HT1080 (cell line): Measurements from ENCODE around the gene ADAM10. TPM values are rescaled to one million over a fixed set of nuclear protein-coding genes. Genes with fewer than 3 reads are reported as not detected.
"Not testable (repeated sequence)": the region's sequence is repeated elsewhere in the genome, so short reads cannot be mapped to it uniquely, and the experiment has no call there.

Experiments
- DNase-seq: peaks from one replicate; pipeline ENCODE4 v3.0.0-alpha.2; 2015; ENCODE audit warnings: low read depth
- polyA plus RNA-seq, 2 experiments: library from polyadenylated mRNA; depleted of rRNA; stranded (reverse); fragments of >200 nt; gene quantifications; 2 replicates each; pipeline ENCODE4 v1.2.3, GENCODE V29; 2015
- total RNA-seq: library from RNA; depleted of rRNA; stranded (reverse); fragments of >200 nt; shearing (Covaris generic); gene quantifications from 2 replicates; pipeline ENCODE4 v1.2.3, GENCODE V29; 2014; rRNA removed

ADAM10 gene
- 106 and 135 TPM in 2 replicates for total RNA-seq
- 89.4 and 108 TPM in 2 replicates for polyA plus RNA-seq (2015; cell fraction: cytosol; rRNA removed)
- polyA plus RNA-seq (2015; cell fraction: nucleus; rRNA removed): 273 and 285 TPM in 2 replicates

GRCh38 chr15:58749532-58750337, at the start of gene ADAM10:
ADAM10 (minus strand) TSS chr15:58749707; CDS start chr15:58749534, 173 bp downstream.
- DNase-seq: peak; percentile 99

GRCh38 chr15:58797505-58797904, 48.0 kb upstream of the ADAM10 start:
- no peak for DNase-seq

GRCh38 chr15:58795825-58796224, 46.3 kb upstream of the ADAM10 start:
- DNase-seq: no peak

GRCh38 chr15:58793862-58794261, 44.4 kb upstream of the ADAM10 start:
- DNase-seq: no peak

- DNase-seq: no peak
Observed at GRCh38 chr15:58788056-58788710, 38.7 kb upstream of the ADAM10 start.

- no peak for DNase-seq
Observed at GRCh38 chr15:58785355-58785754, 35.8 kb upstream of the ADAM10 start.

- no peak for DNase-seq
Observed at GRCh38 chr15:58779554-58779953, 30.0 kb upstream of the ADAM10 start.

GRCh38 chr15:58777107-58777506, 27.6 kb upstream of the ADAM10 start:
- no peak for DNase-seq

- no peak for DNase-seq
Observed at GRCh38 chr15:58775402-58775801, 25.9 kb upstream of the ADAM10 start.

- DNase-seq: no peak
Observed at GRCh38 chr15:58773024-58773423, 23.5 kb upstream of the ADAM10 start.

- DNase-seq: peak; percentile 16
Observed at GRCh38 chr15:58771621-58772250, 22.2 kb upstream of the ADAM10 start.

GRCh38 chr15:58770857-58771620, 21.5 kb upstream of the ADAM10 start, which contains the start of gene MINDY2:
MINDY2 (plus strand) TSS chr15:58771302; CDS start chr15:58771396, 94 bp downstream.
- peak; percentile 99 for DNase-seq

- DNase-seq: no peak
Observed at GRCh38 chr15:58770519-58770856, 21.0 kb upstream of the ADAM10 start.

- not testable (repeated sequence) for DNase-seq
Observed at GRCh38 chr15:58768601-58769004, 19.1 kb upstream of the ADAM10 start.

- DNase-seq: peak; percentile 21
Observed at GRCh38 chr15:58766290-58766689, 16.8 kb upstream of the ADAM10 start.

GRCh38 chr15:58764468-58764867, 15.0 kb upstream of the ADAM10 start:
- no peak for DNase-seq

- no peak for DNase-seq
Observed at GRCh38 chr15:58762731-58763130, 13.2 kb upstream of the ADAM10 start.

- DNase-seq: no peak
Observed at GRCh38 chr15:58762285-58762684, 12.8 kb upstream of the ADAM10 start.

- DNase-seq: no peak
Observed at GRCh38 chr15:58761010-58761388, 11.5 kb upstream of the ADAM10 start.

GRCh38 chr15:58760385-58761009, 11.0 kb upstream of the ADAM10 start:
- no peak for DNase-seq

GRCh38 chr15:58758141-58758540, 8.6 kb upstream of the ADAM10 start:
- no peak for DNase-seq
